Activated T-helper 2 cell treated with anti-CD3 and anti-CD28 coated beads, Interferon-gamma antibody, Interleukin-2, Interleukin-4, amounts not matched to agents 10 μg/mL and 5 μg/mL and 100 μg/mL, durations not matched to agents 14 hours and 24 hours and 36 hours (primary cell): Measurements from ENCODE around the gene PRSS58. TPM values are rescaled to one million over a fixed set of nuclear protein-coding genes. Genes with fewer than 3 reads are reported as not detected.

Experiments
- DNase-seq: peaks from one replicate; pipeline ENCODE4 v3.0.0; 2021; ENCODE audit warnings: low spot score
- H3K27ac Mint-ChIP-seq: one replicate; pipeline ENCODE4 v1.8.0; 2021; ENCODE audit warnings: mixed read lengths
- H3K27me3 Mint-ChIP-seq: one replicate; pipeline ENCODE4 v1.8.0; 2021; ENCODE audit warnings: low read depth, mixed read lengths
- H3K36me3 Mint-ChIP-seq: one replicate; pipeline ENCODE4 v1.8.0; 2021; ENCODE audit warnings: low read depth, mixed read lengths
- H3K4me1 Mint-ChIP-seq: one replicate; pipeline ENCODE4 v1.8.0; 2021; ENCODE audit warnings: low read depth, mixed read lengths
- H3K4me3 Mint-ChIP-seq: one replicate; pipeline ENCODE4 v1.8.0; 2021; ENCODE audit warnings: low read depth, mild to moderate bottlenecking, moderate library complexity, mixed read lengths
- H3K9me3 Mint-ChIP-seq: one replicate; pipeline ENCODE4 v1.8.0; 2021; ENCODE audit warnings: mixed read lengths
- intact Hi-C: fragments of 100-400 bp; cut with micrococcal nuclease; formaldehyde crosslinking; loops from one replicate; pipeline ENCODE4 v1.15.1; 2023
- total RNA-seq: library from RNA; stranded (reverse); gene quantifications from 2 replicates; pipeline ENCODE4 v1.2.3, GENCODE V29; 2022

The PRSS58 gene
- total RNA-seq, 1 donor from 2014 or later = not detected

DNA sequence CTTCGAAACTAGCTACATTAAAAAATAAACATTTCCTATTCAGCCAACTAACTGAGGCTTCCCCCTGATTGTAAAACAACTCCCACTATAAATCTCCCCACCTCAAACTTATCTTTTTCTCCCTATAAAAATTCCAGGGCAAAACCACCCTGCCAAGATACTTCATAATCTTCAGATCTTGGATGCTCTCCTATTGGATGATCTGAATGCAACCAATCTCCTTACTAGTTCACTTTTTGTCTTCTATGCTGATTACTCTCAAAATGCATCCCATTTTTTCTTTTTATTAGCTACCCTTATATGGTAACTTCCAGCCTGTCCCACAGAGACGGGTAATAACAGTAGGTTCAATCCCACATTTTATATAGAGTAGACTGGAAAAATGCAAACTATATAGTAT lies 15.0 kb upstream of the PRSS58 start:
- peaks cover 23% of the 10 kb centered on the region for H3K27me3 Mint-ChIP-seq

DNA sequence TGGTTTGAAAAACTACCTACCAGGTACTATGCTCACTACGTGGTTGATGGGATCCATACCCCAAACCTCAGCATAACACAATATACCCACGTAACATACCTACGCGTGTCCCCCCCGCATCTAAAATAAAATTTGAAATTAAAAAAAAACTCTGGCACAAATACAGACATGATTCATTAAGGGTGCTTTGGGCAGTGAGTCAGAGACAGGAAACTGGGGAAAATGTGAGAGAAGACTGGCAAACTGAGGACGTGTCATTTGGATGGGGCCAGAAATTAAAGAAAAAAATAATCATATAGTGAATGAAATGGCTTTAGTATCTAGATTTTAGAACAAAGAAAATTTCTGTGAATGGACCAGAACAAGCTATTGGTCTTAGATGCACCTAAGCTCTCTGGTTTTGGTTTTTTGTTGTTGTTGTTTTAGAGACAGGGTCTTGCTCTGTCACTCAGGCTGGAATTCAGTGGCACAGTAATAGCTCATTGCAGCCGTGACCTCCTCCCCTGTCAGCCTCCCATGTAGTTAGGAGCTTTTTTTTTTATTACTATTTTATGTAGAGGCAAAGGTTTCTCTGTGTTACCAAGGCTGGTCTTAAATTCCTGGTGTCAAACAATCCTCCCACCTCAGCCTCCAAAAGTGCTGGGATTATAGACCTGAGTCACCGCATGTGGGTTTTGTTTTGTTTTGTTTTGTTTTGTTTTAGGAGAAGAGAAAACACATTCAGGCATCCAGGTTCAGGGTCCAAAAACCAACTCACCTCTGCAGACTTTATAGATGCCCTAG lies 5.9 kb upstream of the PRSS58 start:
- no peak overlapping the region for H3K4me3 Mint-ChIP-seq
- no peaks in the 10 kb centered on the region for H3K9me3 Mint-ChIP-seq
- intact Hi-C loops = no loop called here
- H3K4me1 Mint-ChIP-seq = no peaks in the 10 kb centered on the region
- DNase-seq = no peak
- H3K27ac Mint-ChIP-seq = no peak overlapping the region
- H3K27me3 Mint-ChIP-seq = peaks cover 3% of the 10 kb centered on the region
- no peaks in the 10 kb centered on the region for H3K36me3 Mint-ChIP-seq

More for the DNA sequence above, 15.0 kb upstream of the PRSS58 start:
- H3K36me3 Mint-ChIP-seq = no peaks in the 10 kb centered on the region
- H3K9me3 Mint-ChIP-seq = peaks cover 14% of the 10 kb centered on the region
- H3K4me1 Mint-ChIP-seq = no peaks in the 10 kb centered on the region
- intact Hi-C loops = no loop called here
- H3K4me3 Mint-ChIP-seq = no peak overlapping the region
- DNase-seq = no peak
- no peak overlapping the region for H3K27ac Mint-ChIP-seq

DNA sequence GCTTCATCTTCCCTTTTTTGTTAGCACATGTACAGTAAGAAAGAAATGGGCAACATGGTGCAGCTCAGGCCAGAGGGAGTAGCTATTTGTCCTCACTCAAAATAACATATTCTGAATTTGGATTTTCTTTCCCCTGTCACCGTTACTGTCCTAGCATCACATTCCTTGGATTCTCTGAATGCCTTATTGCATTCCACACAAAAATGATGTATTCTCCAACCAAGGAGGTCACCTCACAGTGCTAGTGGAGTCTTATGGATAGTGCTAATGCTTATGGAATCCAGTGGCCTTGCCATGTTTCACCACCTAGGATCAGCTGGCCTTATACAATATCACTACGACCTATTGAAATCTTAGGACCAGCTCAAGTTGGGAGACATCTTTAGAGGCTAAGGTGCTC lies 7.2 kb downstream of the PRSS58 start:
- intact Hi-C loops = no loop called here
- no peak for DNase-seq
- Mint-ChIP-seq H3K27me3 (no peaks in the 10 kb centered on the region), H3K4me1 (no peaks in the 10 kb centered on the region), H3K27ac (no peak overlapping the region), H3K4me3 (no peak overlapping the region), H3K36me3 (no peaks in the 10 kb centered on the region), H3K9me3 (no peaks in the 10 kb centered on the region)

DNA sequence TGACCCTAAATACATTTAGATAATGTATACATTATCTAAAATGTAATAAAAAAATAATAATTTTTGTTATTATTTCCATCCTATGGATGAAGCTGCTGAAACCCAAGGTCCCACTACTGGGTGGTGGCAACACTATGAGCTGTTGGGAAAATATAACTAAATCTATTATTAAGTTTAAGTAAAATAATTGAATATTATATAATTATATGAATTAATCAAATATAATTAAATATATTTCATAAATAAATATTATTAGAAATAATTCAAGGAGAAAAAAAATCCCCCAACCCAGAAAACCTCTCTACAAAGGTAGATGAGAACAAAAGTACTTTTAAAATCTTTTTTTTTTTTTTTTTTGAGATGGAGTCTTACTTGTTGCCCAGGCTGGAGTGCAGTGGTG lies 7.9 kb downstream of the PRSS58 start:
- Mint-ChIP-seq H3K4me3 (no peak overlapping the region), H3K27me3 (no peaks in the 10 kb centered on the region), H3K4me1 (no peaks in the 10 kb centered on the region), H3K27ac (no peak overlapping the region), H3K9me3 (no peaks in the 10 kb centered on the region), H3K36me3 (no peaks in the 10 kb centered on the region)
- intact Hi-C loops = no loop called here
- no peak for DNase-seq

DNA sequence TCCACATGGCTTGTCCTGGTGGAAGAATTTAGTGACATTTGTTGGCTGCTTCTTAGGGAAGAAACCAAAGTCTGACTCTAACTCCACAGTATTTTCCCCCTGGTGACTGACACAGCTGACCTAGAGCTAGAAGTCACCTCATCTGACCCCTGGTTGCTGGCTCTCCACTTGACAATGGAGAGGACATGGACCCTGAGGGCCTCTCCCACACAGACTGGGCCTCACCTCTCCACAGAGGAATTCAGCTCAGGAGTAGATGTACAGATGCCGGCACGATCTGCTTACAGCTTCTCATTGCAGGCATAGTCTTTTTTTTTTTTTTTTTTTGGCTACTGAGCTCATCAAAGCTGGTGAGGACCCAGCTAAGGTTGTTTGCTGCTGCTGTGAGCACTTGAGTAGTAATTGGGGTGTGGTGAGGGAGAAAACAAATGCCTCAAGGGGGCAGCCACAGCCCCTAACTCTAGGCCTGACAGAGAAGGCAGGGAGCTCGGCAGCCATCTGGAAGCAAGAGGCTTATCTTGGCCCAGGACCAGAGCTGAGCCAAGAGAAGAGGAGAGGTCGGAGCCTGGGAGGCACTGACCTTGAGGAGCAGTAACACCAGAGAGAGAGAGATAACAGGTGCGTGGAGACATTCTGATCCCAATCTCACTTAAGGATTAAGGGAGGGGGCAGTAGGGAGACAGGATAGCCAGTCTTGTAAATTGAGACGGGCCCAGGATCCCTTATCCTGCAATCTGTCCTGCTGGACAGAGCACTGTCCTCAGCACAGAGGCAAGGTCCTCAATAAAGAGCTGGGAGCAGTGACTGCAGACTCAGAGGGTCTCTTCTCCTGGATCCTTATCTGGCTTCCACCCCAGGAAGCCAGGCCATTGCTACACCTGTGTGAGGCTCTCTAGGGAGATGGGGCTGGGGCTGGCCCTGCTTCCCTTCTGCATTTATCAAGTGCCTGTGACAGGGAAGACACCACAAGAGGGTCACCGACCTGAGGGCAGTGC lies 9.4 kb downstream of the PRSS58 start:
- Mint-ChIP-seq H3K27me3 (no peaks in the 10 kb centered on the region), H3K4me3 (no peak overlapping the region), H3K27ac (no peak overlapping the region), H3K9me3 (no peaks in the 10 kb centered on the region), H3K36me3 (no peaks in the 10 kb centered on the region), H3K4me1 (no peaks in the 10 kb centered on the region)
- no peak for DNase-seq
- intact Hi-C loops = no loop called here

DNA sequence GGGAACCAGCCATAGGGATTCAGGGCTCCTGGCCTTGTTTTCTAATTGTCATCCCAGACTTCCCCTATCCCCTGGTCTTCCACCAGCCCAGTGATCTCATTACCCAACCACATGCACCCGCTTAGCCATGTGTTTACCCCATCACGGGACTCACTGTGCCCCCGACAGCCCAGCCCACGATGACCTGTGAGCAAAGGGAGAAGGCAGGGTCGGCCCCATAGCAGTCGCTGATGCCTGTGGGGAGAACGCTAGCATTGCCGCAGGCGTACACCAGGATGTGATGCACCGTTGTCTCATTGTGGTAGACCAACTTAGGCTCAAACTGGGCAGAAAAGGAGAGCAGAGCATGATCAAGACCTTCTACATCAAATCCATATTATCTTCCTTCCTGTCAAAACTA lies 14.0 kb downstream of the PRSS58 start:
- Mint-ChIP-seq H3K27ac (no peak overlapping the region), H3K36me3 (no peaks in the 10 kb centered on the region), H3K9me3 (no peaks in the 10 kb centered on the region), H3K4me1 (no peaks in the 10 kb centered on the region), H3K4me3 (no peak overlapping the region), H3K27me3 (no peaks in the 10 kb centered on the region)
- DNase-seq = no peak
- intact Hi-C loops = no loop called here

DNA sequence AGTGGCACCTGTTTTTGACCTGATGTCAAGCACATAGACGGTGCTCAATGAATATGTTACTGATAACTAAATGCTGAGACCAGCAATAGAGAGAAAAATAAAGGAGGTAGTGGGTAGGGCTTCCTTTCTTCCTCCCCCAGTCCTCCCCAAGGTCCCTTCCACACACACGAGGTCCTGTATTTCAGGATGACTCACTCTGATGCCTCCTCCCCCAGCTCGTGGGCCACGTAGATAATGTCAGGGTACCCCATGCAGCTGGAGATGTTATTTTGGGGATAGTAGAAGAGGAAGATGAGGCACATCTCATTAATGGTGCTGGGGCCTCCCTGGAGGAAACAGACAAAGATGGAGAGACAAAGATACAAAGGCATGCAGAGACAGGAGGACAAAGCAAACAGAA lies 17.3 kb downstream of the PRSS58 start:
- intact Hi-C loops = no loop called here
- Mint-ChIP-seq H3K9me3 (no peaks in the 10 kb centered on the region), H3K27me3 (peaks cover 4% of the 10 kb centered on the region), H3K27ac (no peak overlapping the region), H3K4me1 (no peaks in the 10 kb centered on the region), H3K36me3 (no peaks in the 10 kb centered on the region), H3K4me3 (no peak overlapping the region)
- no peak for DNase-seq

DNA sequence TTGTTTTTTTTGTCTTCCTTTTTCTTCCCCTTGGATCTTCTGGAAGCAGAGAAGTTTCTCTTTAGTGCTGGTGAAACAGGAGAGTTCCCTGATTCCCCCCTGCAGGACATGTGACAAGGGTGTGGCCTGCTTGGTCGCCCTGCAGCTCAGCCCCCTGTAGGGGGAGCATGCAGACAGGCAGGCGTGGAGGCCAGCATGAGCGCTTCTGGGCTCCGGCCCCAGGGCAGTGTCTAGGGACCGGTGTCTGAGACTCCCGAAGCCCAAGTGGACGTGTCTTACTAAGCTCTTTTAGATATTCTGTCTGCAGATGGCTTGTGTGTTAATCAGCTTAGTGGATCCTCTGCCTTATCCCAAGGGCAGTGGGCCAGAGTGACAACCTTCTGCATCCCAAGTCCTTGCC lies 26.1 kb downstream of the PRSS58 start:
- Mint-ChIP-seq H3K4me3 (no peak overlapping the region), H3K27me3 (peaks cover 6% of the 10 kb centered on the region), H3K27ac (no peak overlapping the region), H3K9me3 (no peaks in the 10 kb centered on the region), H3K4me1 (no peaks in the 10 kb centered on the region), H3K36me3 (no peaks in the 10 kb centered on the region)
- DNase-seq = no peak
- intact Hi-C loops = no loop called here

DNA sequence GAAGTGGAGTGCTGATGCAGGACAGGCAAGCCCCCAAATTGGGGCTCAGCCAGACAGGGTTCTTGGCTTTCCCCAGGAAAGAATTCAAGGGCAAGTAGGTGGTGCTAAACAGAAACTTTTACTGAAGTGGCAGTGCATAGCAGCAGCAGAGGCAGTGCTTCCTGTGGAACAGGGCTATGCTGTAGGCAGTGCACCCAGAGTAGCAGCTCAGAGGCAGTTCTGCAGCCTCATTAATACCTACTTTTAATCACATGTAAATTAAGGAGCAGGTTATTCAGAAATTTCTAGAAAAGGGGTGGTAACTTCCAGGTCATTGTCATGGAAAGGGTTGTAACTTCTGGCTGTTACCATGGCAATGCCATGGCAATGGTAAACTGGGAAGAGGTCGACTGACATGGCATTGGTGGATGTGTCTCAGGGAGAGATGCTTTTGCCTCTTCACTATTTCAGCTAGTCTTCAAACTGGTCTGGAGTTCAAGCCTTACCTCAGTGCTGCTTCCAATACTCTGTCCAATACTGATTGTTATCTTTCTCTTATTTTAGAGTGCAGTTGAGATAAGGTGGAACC lies 29.2 kb downstream of the PRSS58 start:
- intact Hi-C loops = no loop called here
- no peak for DNase-seq
- Mint-ChIP-seq H3K36me3 (no peaks in the 10 kb centered on the region), H3K9me3 (no peaks in the 10 kb centered on the region), H3K27ac (no peak overlapping the region), H3K4me3 (no peak overlapping the region), H3K27me3 (peaks cover 2% of the 10 kb centered on the region), H3K4me1 (no peaks in the 10 kb centered on the region)

Other genes with a start within 250 kb of the PRSS58 start
- gene MGAM2, start 146.3 kb downstream of the PRSS58 start, total RNA-seq = not detected in 2 replicates